Sigmoid colon (tissue), 7 donors: ENCODE results near the gene CD164L2. TPM values are rescaled to one million over a fixed set of nuclear protein-coding genes. Genes with fewer than 3 reads are reported as not detected.
A peak's percentile ranks its signal among the peaks of the same experiment; 100 is the strongest.

Source experiments
- DNase-seq: peaks from one replicate; pipeline ENCODE4 v3.0.0-alpha.2; 2019
- H3K27ac ChIP-seq, 4 donors: fragments of 200-600 bp; sonication (generic); one replicate each; pipeline ENCODE4 v1.5.1; 2016 to 2019; ENCODE audit warnings: mild to moderate bottlenecking in 1 of 4
- H3K27me3 ChIP-seq, 3 donors: fragments of 200-600 bp; sonication (generic); one replicate each; pipeline ENCODE4 v1.5.1; 2019; ENCODE audit warnings: mild to moderate bottlenecking in 1 of 3
- H3K36me3 ChIP-seq, 4 donors: fragments of 200-600 bp; sonication (generic); one replicate each; pipeline ENCODE4 v1.5.1; 2016 to 2019
- H3K4me1 ChIP-seq, 4 donors: fragments of 200-600 bp; sonication (generic); one replicate each; pipeline ENCODE4 v1.5.1; 2017 to 2019
- H3K4me3 ChIP-seq, 4 donors: fragments of 200-600 bp; sonication (generic); one replicate each; pipeline ENCODE4 v1.5.1; 2017 to 2019; ENCODE audit warnings: mild to moderate bottlenecking in 2 of 4, moderate library complexity in 1 of 4
- H3K9me3 ChIP-seq, 4 donors: fragments of 200-600 bp in 3 of 4; sonication (generic) in 3 of 4; one replicate each; pipeline versions ENCODE4 v1.5.1 to v1.6.1; 2013 to 2019
- CTCF ChIP-seq, 4 experiments: fragments of 450-650 bp in 3 of 4; fragments of 200-600 bp in 1 of 4; IDR thresholded peaks; one replicate each; pipeline ENCODE4 v1.5.1; 2016 to 2019; ENCODE audit warnings: antibody characterized with exemption in 4 of 4, mild to moderate bottlenecking in 3 of 4, moderate library complexity in 2 of 4
- EP300 ChIP-seq, 4 donors: sonication (generic); formaldehyde crosslinking; IDR thresholded peaks; one replicate each; pipeline ENCODE4 v1.6.1; 2017; ENCODE audit warnings: antibody characterized with exemption in 4 of 4
- POLR2A ChIP-seq, 2 donors: fragments of 450-650 bp; IDR thresholded peaks; one replicate each; pipeline ENCODE4 v1.6.1; 2016; ENCODE audit warnings: antibody characterized with exemption in 2 of 2, mild to moderate bottlenecking in 2 of 2, moderate library complexity in 2 of 2
- POLR2AphosphoS5 ChIP-seq, 4 donors: sonication (generic); formaldehyde crosslinking; IDR thresholded peaks; one replicate each; pipeline ENCODE4 v1.6.1; 2017; ENCODE audit warnings: antibody characterized with exemption in 4 of 4
- WGBS, 2 donors: extraction: QIAGEN DNeasy Blood & Tissue Kit; methylation state at CpG; one replicate each; pipeline ENCODE4 v1.1.7; 2013; 5-methylcytosine and 5-hydroxymethylcytosine counted together
- intact Hi-C: fragments of 100-400 bp; cut with DNase I; formaldehyde crosslinking; loops from one replicate; pipeline ENCODE4 v1.15.1; 2023
- polyA plus RNA-seq, 3 donors: library from polyadenylated mRNA; stranded (reverse); fragments of 200-250 nt; gene quantifications; one replicate each; pipeline ENCODE4 v1.2.3, GENCODE V29; 2013
- total RNA-seq, 4 donors: library from RNA; depleted of rRNA; stranded (reverse); fragments of >200 nt; gene quantifications; one replicate each; pipeline ENCODE4 v1.1.0, GENCODE V29; 2016
- donor health status: healthy with polysubstance abuse.
- donor health status: Bipolar disorder and iron deficiency.
- donor health status: healthy.

The CD164L2 gene
- total and polyA plus RNA-seq, 7 donors = 1.2 to 1.9 TPM; not detected in 5

- Histone ChIP-seq H3K27ac (peak overlapping the region; percentile 79 to 88 (median 81)), H3K27me3 (no peaks in the 10 kb centered on the region), H3K36me3 (peaks cover 10 to 41% (median 33%) of the 10 kb centered on the region in 4 donors), H3K9me3 (no peaks in the 10 kb centered on the region), H3K4me1 (peaks cover 0 to 65% (median 57%) of the 10 kb centered on the region in 4 donors), H3K4me3 (no peak overlapping the region)
- no peak for TF ChIP-seq EP300 (IDR thresholded peaks at IDR 0.05)
- TF ChIP-seq CTCF (IDR thresholded peaks at IDR 0.05) = no peak
- peak in 1 of 4 donors; percentile 62 for TF ChIP-seq POLR2AphosphoS5 (IDR thresholded peaks at IDR 0.05)
- TF ChIP-seq POLR2A (IDR thresholded peaks at IDR 0.05) = no peak
- intact Hi-C loops = no loop called here
- 77 to 78% methylated on average over 13 of the region's 13 CpGs for WGBS, 2 donors
- no peak for DNase-seq
These were observed 21.9 kb upstream of the CD164L2 start for GRCh38 chr1:27405074-27405473.

GRCh38 chr1:27403931-27404330 lies 20.8 kb upstream of the CD164L2 start:
- Histone ChIP-seq H3K27me3 (no peaks in the 10 kb centered on the region), H3K4me1 (peaks cover 0 to 76% (median 66%) of the 10 kb centered on the region in 4 donors), H3K27ac (peak overlapping the region; percentile 79 to 88 (median 81)), H3K4me3 (no peak overlapping the region), H3K9me3 (no peaks in the 10 kb centered on the region), H3K36me3 (peaks cover 5 to 30% (median 25%) of the 10 kb centered on the region in 4 donors)
- DNase-seq = no peak
- intact Hi-C loops = loop anchor here (5.0 kb wide), 2 partner anchors 153 to 258 kb away; no protein-coding TSS in a partner anchor
- TF ChIP-seq EP300 (IDR thresholded peaks at IDR 0.05) = no peak
- no peak for TF ChIP-seq POLR2A (IDR thresholded peaks at IDR 0.05)
- no peak for TF ChIP-seq POLR2AphosphoS5 (IDR thresholded peaks at IDR 0.05)
- TF ChIP-seq CTCF (IDR thresholded peaks at IDR 0.05) = no peak

- H3K4me1 ChIP-seq = peaks cover 0 to 83% (median 67%) of the 10 kb centered on the region in 4 donors
- H3K27ac ChIP-seq = peak overlapping the region; percentile 79 to 88 (median 81)
- no peaks in the 10 kb centered on the region for H3K27me3 ChIP-seq
- peak overlapping the region in 2 of 4 donors; percentile 16 to 21 for H3K4me3 ChIP-seq
- peaks cover 5 to 22% (median 19%) of the 10 kb centered on the region in 4 donors for H3K36me3 ChIP-seq
- peak in 3 of 4 donors; percentile 35 to 50 (median 41) for TF ChIP-seq POLR2AphosphoS5 (IDR thresholded peaks at IDR 0.05)
- TF ChIP-seq EP300 (IDR thresholded peaks at IDR 0.05) = no peak
- WGBS, 2 donors = 34 to 70% methylated on average over 24 of the region's 24 CpGs
- DNase-seq = peak; percentile 91
- intact Hi-C loops = loop anchor here (5.0 kb wide), 2 partner anchors 154 to 259 kb away; no protein-coding TSS in a partner anchor
- H3K9me3 ChIP-seq = no peaks in the 10 kb centered on the region
These were observed 20.1 kb upstream of the CD164L2 start for GRCh38 chr1:27403065-27403726.

GRCh38 chr1:27402349-27402754 lies 19.2 kb upstream of the CD164L2 start:
- peak; percentile 91 for DNase-seq
- Histone ChIP-seq H3K4me3 (no peak overlapping the region), H3K27ac (peak overlapping the region; percentile 79 to 88 (median 81)), H3K36me3 (peaks cover 5 to 14% (median 10%) of the 10 kb centered on the region in 4 donors), H3K27me3 (no peaks in the 10 kb centered on the region), H3K9me3 (no peaks in the 10 kb centered on the region), H3K4me1 (peaks cover 0 to 83% (median 67%) of the 10 kb centered on the region in 4 donors)
- WGBS, 2 donors = 19 to 37% methylated on average over 8 of the region's 8 CpGs
- intact Hi-C loops = loop anchor here (5.0 kb wide), 2 partner anchors 155 to 260 kb away; no protein-coding TSS in a partner anchor
- peak; percentile 16 to 61 (median 50) for TF ChIP-seq POLR2AphosphoS5 (IDR thresholded peaks at IDR 0.05)
- no peak for TF ChIP-seq POLR2A (IDR thresholded peaks at IDR 0.05)
- no peak for TF ChIP-seq EP300 (IDR thresholded peaks at IDR 0.05)
- peak; percentile 14 to 60 (median 44) for TF ChIP-seq CTCF (IDR thresholded peaks at IDR 0.05)

GRCh38 chr1:27400963-27401341 lies 17.8 kb upstream of the CD164L2 start:
- DNase-seq = no peak
- WGBS, 2 donors = 85 to 93% methylated on average over 5 of the region's 5 CpGs
- Histone ChIP-seq H3K27me3 (no peaks in the 10 kb centered on the region), H3K9me3 (no peaks in the 10 kb centered on the region), H3K4me3 (no peak overlapping the region), H3K36me3 (peaks cover 0 to under 1% (median 0%) of the 10 kb centered on the region in 4 donors), H3K4me1 (peaks cover 0 to 72% (median 56%) of the 10 kb centered on the region in 4 donors), H3K27ac (peak overlapping the region in 1 of 4 donors; percentile 80)
- intact Hi-C loops = loop anchor here (5.0 kb wide), 2 partner anchors 156 to 261 kb away; no protein-coding TSS in a partner anchor
- no peak for TF ChIP-seq EP300 (IDR thresholded peaks at IDR 0.05)
- peak in 2 of 4 donors; percentile 61 to 66 for TF ChIP-seq POLR2AphosphoS5 (IDR thresholded peaks at IDR 0.05)
